Vagina (tissue), 2 donors: ENCODE data around the gene DSEL. TPM values are rescaled to one million over a fixed set of nuclear protein-coding genes. Genes with fewer than 3 reads are reported as not detected.

ENCODE experiments used
- DNase-seq, 2 donors: peaks; one replicate each; pipeline ENCODE4 v3.0.0-alpha.2; 2017; ENCODE audit errors: extremely low spot score in 2 of 2
- H3K27ac ChIP-seq: fragments of 200-600 bp; sonication (generic); one replicate; pipeline ENCODE4 v1.5.1; 2019
- H3K27me3 ChIP-seq: fragments of 200-600 bp; sonication (generic); one replicate; pipeline ENCODE4 v1.5.1; 2019
- H3K36me3 ChIP-seq, 2 donors: fragments of 200-600 bp; sonication (generic); one replicate each; pipeline ENCODE4 v1.5.1; 2017 to 2019
- H3K4me1 ChIP-seq: fragments of 200-600 bp; sonication (generic); one replicate; pipeline ENCODE4 v1.5.1; 2019
- H3K4me3 ChIP-seq, 2 donors: fragments of 200-600 bp; sonication (generic); 1 replicate in 1 of 2; 2 replicates in 1 of 2; pipeline ENCODE4 v1.5.1; 2016 to 2019
- H3K9me3 ChIP-seq: fragments of 200-600 bp; sonication (generic); one replicate; pipeline ENCODE4 v1.5.1; 2019
- POLR2A ChIP-seq, 2 donors: fragments of 450-650 bp; IDR thresholded peaks; one replicate each; pipeline ENCODE4 v1.6.1; 2017; ENCODE audit warnings: antibody characterized with exemption in 2 of 2, mild to moderate bottlenecking in 2 of 2, moderate library complexity in 2 of 2
- POLR2AphosphoS5 ChIP-seq, 2 donors: sonication (generic); formaldehyde crosslinking; IDR thresholded peaks; one replicate each; pipeline ENCODE4 v1.9.0; 2017; ENCODE audit warnings: antibody characterized with exemption in 2 of 2, mild to moderate bottlenecking in 2 of 2, low read depth in 1 of 2; ENCODE audit not compliant: insufficient read depth in 1 of 2
- intact Hi-C: fragments of 100-400 bp; cut with DNase I; formaldehyde crosslinking; loops from one replicate; pipeline ENCODE4 v1.15.1; 2023
- total RNA-seq: library from RNA; depleted of rRNA; stranded (reverse); fragments of >200 nt; gene quantifications from one replicate; pipeline ENCODE4 v1.2.3, GENCODE V29; 2016
- TF ChIP-seq, protein P1 (sequence below), 3 experiments: fragments of 450-650 bp in 2 of 3; fragments of 200-600 bp in 1 of 3; sonication (generic) in 1 of 3; IDR thresholded peaks; one replicate each; pipeline ENCODE4 v1.5.1; 2017 to 2019; ENCODE audit warnings: antibody characterized with exemption in 3 of 3, mild to moderate bottlenecking in 2 of 3, moderate library complexity in 2 of 3

DSEL gene
- total RNA-seq, 1 donor from 2014 or later: 7.6 TPM

DNA sequence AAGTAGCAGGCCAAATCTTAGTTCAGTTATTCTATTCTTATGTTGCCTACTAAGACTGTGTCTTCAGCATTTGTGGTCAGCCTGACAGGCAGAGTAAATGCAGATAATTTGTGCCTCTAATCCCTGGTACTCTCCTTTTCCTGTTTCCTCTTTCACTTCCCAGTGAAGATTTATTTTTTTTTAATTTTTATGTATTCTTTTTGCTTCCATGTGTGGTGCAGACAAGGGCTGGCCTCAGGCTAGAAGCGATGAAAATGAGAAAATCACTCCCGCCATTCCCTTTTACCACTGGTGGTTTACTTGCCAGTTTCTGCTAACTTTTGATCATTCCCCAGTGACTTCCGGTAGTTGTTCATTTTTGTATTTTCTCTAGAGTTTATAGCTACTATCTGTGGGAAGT is 30.9 kb downstream of the DSEL start:
- Histone ChIP-seq H3K4me3 (no peak overlapping the region), H3K36me3 (no peaks in the 10 kb centered on the region), H3K27me3 (no peaks in the 10 kb centered on the region), H3K4me1 (no peaks in the 10 kb centered on the region), H3K27ac (no peak overlapping the region), H3K9me3 (no peaks in the 10 kb centered on the region)
- no peak for DNase-seq
- intact Hi-C loops: loop anchor here (5.0 kb wide), 1 partner anchor 1922 kb away; no protein-coding TSS in a partner anchor
- TF ChIP-seq POLR2AphosphoS5 (IDR thresholded peaks at IDR 0.05; ENCODE audit: insufficient read depth in 1 of 2, low read depth in 1 of 2): no peak
- no peak for TF ChIP-seq POLR2A (IDR thresholded peaks at IDR 0.05)
- TF ChIP-seq, protein P1, sequence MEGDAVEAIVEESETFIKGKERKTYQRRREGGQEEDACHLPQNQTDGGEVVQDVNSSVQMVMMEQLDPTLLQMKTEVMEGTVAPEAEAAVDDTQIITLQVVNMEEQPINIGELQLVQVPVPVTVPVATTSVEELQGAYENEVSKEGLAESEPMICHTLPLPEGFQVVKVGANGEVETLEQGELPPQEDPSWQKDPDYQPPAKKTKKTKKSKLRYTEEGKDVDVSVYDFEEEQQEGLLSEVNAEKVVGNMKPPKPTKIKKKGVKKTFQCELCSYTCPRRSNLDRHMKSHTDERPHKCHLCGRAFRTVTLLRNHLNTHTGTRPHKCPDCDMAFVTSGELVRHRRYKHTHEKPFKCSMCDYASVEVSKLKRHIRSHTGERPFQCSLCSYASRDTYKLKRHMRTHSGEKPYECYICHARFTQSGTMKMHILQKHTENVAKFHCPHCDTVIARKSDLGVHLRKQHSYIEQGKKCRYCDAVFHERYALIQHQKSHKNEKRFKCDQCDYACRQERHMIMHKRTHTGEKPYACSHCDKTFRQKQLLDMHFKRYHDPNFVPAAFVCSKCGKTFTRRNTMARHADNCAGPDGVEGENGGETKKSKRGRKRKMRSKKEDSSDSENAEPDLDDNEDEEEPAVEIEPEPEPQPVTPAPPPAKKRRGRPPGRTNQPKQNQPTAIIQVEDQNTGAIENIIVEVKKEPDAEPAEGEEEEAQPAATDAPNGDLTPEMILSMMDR (IDR thresholded peaks at IDR 0.05): no peak

GRCh38 chr18:67484458-67484857 is 32.1 kb downstream of the DSEL start:
- TF ChIP-seq POLR2AphosphoS5 (IDR thresholded peaks at IDR 0.05; ENCODE audit: insufficient read depth in 1 of 2, low read depth in 1 of 2) (no peak), POLR2A (IDR thresholded peaks at IDR 0.05) (no peak)
- TF ChIP-seq, protein P1 (IDR thresholded peaks at IDR 0.05): no peak
- intact Hi-C loops: no loop called here
- H3K4me3 ChIP-seq: no peak overlapping the region
- H3K36me3 ChIP-seq: no peaks in the 10 kb centered on the region
- no peak for DNase-seq
- no peaks in the 10 kb centered on the region for H3K27me3 ChIP-seq
- no peaks in the 10 kb centered on the region for H3K9me3 ChIP-seq
- H3K27ac ChIP-seq: no peak overlapping the region
- H3K4me1 ChIP-seq: no peaks in the 10 kb centered on the region

- no peak for DNase-seq
- no peaks in the 10 kb centered on the region for H3K4me1 ChIP-seq
- no peak overlapping the region for H3K27ac ChIP-seq
- H3K4me3 ChIP-seq: no peak overlapping the region
- H3K27me3 ChIP-seq: no peaks in the 10 kb centered on the region
- TF ChIP-seq POLR2A (IDR thresholded peaks at IDR 0.05): no peak
- TF ChIP-seq POLR2AphosphoS5 (IDR thresholded peaks at IDR 0.05; ENCODE audit: insufficient read depth in 1 of 2, low read depth in 1 of 2): no peak
- TF ChIP-seq, protein P1 (IDR thresholded peaks at IDR 0.05): no peak
- no peaks in the 10 kb centered on the region for H3K9me3 ChIP-seq
- no peaks in the 10 kb centered on the region for H3K36me3 ChIP-seq
- intact Hi-C loops: no loop called here
Observed at GRCh38 chr18:67483952-67484351, 32.6 kb downstream of the DSEL start.

DNA sequence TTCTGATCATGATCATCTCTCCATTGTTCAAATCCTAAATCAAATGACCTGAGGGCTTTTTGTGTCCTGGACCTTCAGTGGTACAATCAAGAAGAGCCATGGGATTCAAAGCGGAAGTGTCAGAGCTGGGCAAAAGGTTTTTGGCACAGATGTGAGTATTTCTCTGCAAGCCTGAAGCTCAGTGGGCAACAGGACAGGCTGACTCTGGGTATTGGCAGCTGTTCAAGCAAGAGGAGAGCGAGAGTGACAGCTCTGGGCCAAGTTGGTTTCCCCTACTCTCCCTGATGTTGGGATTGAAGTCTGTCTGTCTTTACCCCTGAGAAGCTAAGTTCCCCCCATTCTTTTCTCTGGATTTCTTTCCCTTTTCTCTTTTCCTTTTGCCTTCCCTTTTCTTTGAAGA is 33.3 kb downstream of the DSEL start:
- DNase-seq: no peak
- Histone ChIP-seq H3K36me3 (no peaks in the 10 kb centered on the region), H3K27me3 (no peaks in the 10 kb centered on the region), H3K4me3 (no peak overlapping the region), H3K27ac (no peak overlapping the region), H3K9me3 (no peaks in the 10 kb centered on the region), H3K4me1 (no peaks in the 10 kb centered on the region)
- intact Hi-C loops: no loop called here
- TF ChIP-seq POLR2A (IDR thresholded peaks at IDR 0.05): no peak
- TF ChIP-seq, protein P1 (IDR thresholded peaks at IDR 0.05): no peak
- no peak for TF ChIP-seq POLR2AphosphoS5 (IDR thresholded peaks at IDR 0.05; ENCODE audit: insufficient read depth in 1 of 2, low read depth in 1 of 2)

GRCh38 chr18:67478249-67478648 is 38.3 kb downstream of the DSEL start:
- H3K27ac ChIP-seq: no peak overlapping the region
- no peaks in the 10 kb centered on the region for H3K27me3 ChIP-seq
- intact Hi-C loops: no loop called here
- no peaks in the 10 kb centered on the region for H3K36me3 ChIP-seq
- DNase-seq: no peak
- H3K4me1 ChIP-seq: no peaks in the 10 kb centered on the region
- no peak overlapping the region for H3K4me3 ChIP-seq
- no peaks in the 10 kb centered on the region for H3K9me3 ChIP-seq
- no peak for TF ChIP-seq POLR2A (IDR thresholded peaks at IDR 0.05)
- TF ChIP-seq, protein P1 (IDR thresholded peaks at IDR 0.05): no peak
- no peak for TF ChIP-seq POLR2AphosphoS5 (IDR thresholded peaks at IDR 0.05; ENCODE audit: insufficient read depth in 1 of 2, low read depth in 1 of 2)
